ENCODE results near the gene ARL6. TPM values are rescaled to one million over a fixed set of nuclear protein-coding genes. Genes with fewer than 3 reads are reported as not detected.
"Not testable (repeated sequence)": the region's sequence is repeated elsewhere in the genome, so short reads cannot be mapped to it uniquely, and the experiment has no call there.

ARL6 gene
- total RNA-seq, 1 donor from 2014 or later, result 7.3 TPM

GRCh38 chr3:97831140-97831539 lies 66.6 kb downstream of the ARL6 start:
- Histone ChIP-seq H3K9me3 (ENCODE audit: control insufficient read depth in 3 of 3, low read length in 3 of 3) (no peaks in the 10 kb centered on the region), H3K4me1 (ENCODE audit: control insufficient read depth in 3 of 3, insufficient read depth in 3 of 3, low read length in 3 of 3) (peaks cover 3 to 8% (median 5%) of the 10 kb centered on the region in 3 donors), H3K27ac (ENCODE audit: low read depth, low read length) (no peak overlapping the region), H3K27me3 (ENCODE audit: control insufficient read depth in 3 of 3, insufficient read depth in 3 of 3, low read length in 3 of 3) (no peaks in the 10 kb centered on the region), H3K36me3 (ENCODE audit: control insufficient read depth in 3 of 3, insufficient read depth in 3 of 3, low read length in 3 of 3) (no peaks in the 10 kb centered on the region), H3K4me3 (ENCODE audit: low read length in 3 of 3) (no peak overlapping the region), H3K9ac (ENCODE audit: low read depth in 1 of 3, low read length in 3 of 3) (no peak overlapping the region)

- not testable (repeated sequence) for H3K9ac ChIP-seq (ENCODE audit: low read depth in 1 of 3, low read length in 3 of 3); H3K9me3 ChIP-seq (ENCODE audit: control insufficient read depth in 3 of 3, low read length in 3 of 3); H3K4me3 ChIP-seq (ENCODE audit: low read length in 3 of 3); H3K27ac ChIP-seq (ENCODE audit: low read depth, low read length); H3K36me3 ChIP-seq (ENCODE audit: control insufficient read depth in 3 of 3, insufficient read depth in 3 of 3, low read length in 3 of 3); H3K27me3 ChIP-seq (ENCODE audit: control insufficient read depth in 3 of 3, insufficient read depth in 3 of 3, low read length in 3 of 3); H3K4me1 ChIP-seq (ENCODE audit: control insufficient read depth in 3 of 3, insufficient read depth in 3 of 3, low read length in 3 of 3)
Observed at GRCh38 chr3:97833184-97833583, 68.6 kb downstream of the ARL6 start.

GRCh38 chr3:97835761-97836160 lies 71.2 kb downstream of the ARL6 start:
- Histone ChIP-seq H3K27ac (ENCODE audit: low read depth, low read length) (no peak overlapping the region), H3K9ac (ENCODE audit: low read depth in 1 of 3, low read length in 3 of 3) (no peak overlapping the region), H3K36me3 (ENCODE audit: control insufficient read depth in 3 of 3, insufficient read depth in 3 of 3, low read length in 3 of 3) (no peaks in the 10 kb centered on the region), H3K9me3 (ENCODE audit: control insufficient read depth in 3 of 3, low read length in 3 of 3) (no peaks in the 10 kb centered on the region), H3K4me3 (ENCODE audit: low read length in 3 of 3) (no peak overlapping the region), H3K4me1 (ENCODE audit: control insufficient read depth in 3 of 3, insufficient read depth in 3 of 3, low read length in 3 of 3) (peaks cover 0 to 3% (median 0%) of the 10 kb centered on the region in 3 donors), H3K27me3 (ENCODE audit: control insufficient read depth in 3 of 3, insufficient read depth in 3 of 3, low read length in 3 of 3) (no peaks in the 10 kb centered on the region)

- no peak overlapping the region for H3K27ac ChIP-seq (ENCODE audit: low read depth, low read length)
- no peak overlapping the region for H3K9ac ChIP-seq (ENCODE audit: low read depth in 1 of 3, low read length in 3 of 3)
- H3K4me1 ChIP-seq (ENCODE audit: control insufficient read depth in 3 of 3, insufficient read depth in 3 of 3, low read length in 3 of 3), result peaks cover 0 to 3% (median 0%) of the 10 kb centered on the region in 3 donors
- no peaks in the 10 kb centered on the region for H3K9me3 ChIP-seq (ENCODE audit: control insufficient read depth in 3 of 3, low read length in 3 of 3)
- H3K27me3 ChIP-seq (ENCODE audit: control insufficient read depth in 3 of 3, insufficient read depth in 3 of 3, low read length in 3 of 3), result no peaks in the 10 kb centered on the region
- H3K36me3 ChIP-seq (ENCODE audit: control insufficient read depth in 3 of 3, insufficient read depth in 3 of 3, low read length in 3 of 3), result no peaks in the 10 kb centered on the region
- no peak overlapping the region for H3K4me3 ChIP-seq (ENCODE audit: low read length in 3 of 3)
Observed at GRCh38 chr3:97838393-97838792, 73.8 kb downstream of the ARL6 start.

GRCh38 chr3:97839944-97840343 lies 75.4 kb downstream of the ARL6 start:
- peaks cover 0 to 3% (median 0%) of the 10 kb centered on the region in 3 donors for H3K4me1 ChIP-seq (ENCODE audit: control insufficient read depth in 3 of 3, insufficient read depth in 3 of 3, low read length in 3 of 3)
- no peak overlapping the region for H3K4me3 ChIP-seq (ENCODE audit: low read length in 3 of 3)
- H3K9me3 ChIP-seq (ENCODE audit: control insufficient read depth in 3 of 3, low read length in 3 of 3), result no peaks in the 10 kb centered on the region
- H3K27ac ChIP-seq (ENCODE audit: low read depth, low read length), result no peak overlapping the region
- H3K27me3 ChIP-seq (ENCODE audit: control insufficient read depth in 3 of 3, insufficient read depth in 3 of 3, low read length in 3 of 3), result no peaks in the 10 kb centered on the region
- H3K36me3 ChIP-seq (ENCODE audit: control insufficient read depth in 3 of 3, insufficient read depth in 3 of 3, low read length in 3 of 3), result no peaks in the 10 kb centered on the region
- no peak overlapping the region for H3K9ac ChIP-seq (ENCODE audit: low read depth in 1 of 3, low read length in 3 of 3)

GRCh38 chr3:97841304-97841703 lies 76.7 kb downstream of the ARL6 start:
- Histone ChIP-seq H3K27me3 (ENCODE audit: control insufficient read depth in 3 of 3, insufficient read depth in 3 of 3, low read length in 3 of 3) (no peaks in the 10 kb centered on the region), H3K4me1 (ENCODE audit: control insufficient read depth in 3 of 3, insufficient read depth in 3 of 3, low read length in 3 of 3) (peaks cover 0 to 3% (median 0%) of the 10 kb centered on the region in 3 donors), H3K9ac (ENCODE audit: low read depth in 1 of 3, low read length in 3 of 3) (no peak overlapping the region), H3K27ac (ENCODE audit: low read depth, low read length) (no peak overlapping the region), H3K4me3 (ENCODE audit: low read length in 3 of 3) (no peak overlapping the region), H3K9me3 (ENCODE audit: control insufficient read depth in 3 of 3, low read length in 3 of 3) (no peaks in the 10 kb centered on the region), H3K36me3 (ENCODE audit: control insufficient read depth in 3 of 3, insufficient read depth in 3 of 3, low read length in 3 of 3) (peaks cover 0 to 4% (median 0%) of the 10 kb centered on the region in 3 donors)

- H3K4me3 ChIP-seq (ENCODE audit: low read length in 3 of 3), result no peak overlapping the region
- peaks cover 0 to 3% (median 0%) of the 10 kb centered on the region in 3 donors for H3K4me1 ChIP-seq (ENCODE audit: control insufficient read depth in 3 of 3, insufficient read depth in 3 of 3, low read length in 3 of 3)
- no peaks in the 10 kb centered on the region for H3K9me3 ChIP-seq (ENCODE audit: control insufficient read depth in 3 of 3, low read length in 3 of 3)
- peaks cover 0 to 7% (median 0%) of the 10 kb centered on the region in 3 donors for H3K36me3 ChIP-seq (ENCODE audit: control insufficient read depth in 3 of 3, insufficient read depth in 3 of 3, low read length in 3 of 3)
- no peak overlapping the region for H3K9ac ChIP-seq (ENCODE audit: low read depth in 1 of 3, low read length in 3 of 3)
- no peak overlapping the region for H3K27ac ChIP-seq (ENCODE audit: low read depth, low read length)
- no peaks in the 10 kb centered on the region for H3K27me3 ChIP-seq (ENCODE audit: control insufficient read depth in 3 of 3, insufficient read depth in 3 of 3, low read length in 3 of 3)
Observed at GRCh38 chr3:97841956-97842355, 77.4 kb downstream of the ARL6 start.

- no peak overlapping the region for H3K4me3 ChIP-seq (ENCODE audit: low read length in 3 of 3)
- H3K9me3 ChIP-seq (ENCODE audit: control insufficient read depth in 3 of 3, low read length in 3 of 3), result peaks cover 0 to 4% (median 0%) of the 10 kb centered on the region in 3 donors
- no peak overlapping the region for H3K9ac ChIP-seq (ENCODE audit: low read depth in 1 of 3, low read length in 3 of 3)
- H3K36me3 ChIP-seq (ENCODE audit: control insufficient read depth in 3 of 3, insufficient read depth in 3 of 3, low read length in 3 of 3), result peaks cover 0 to 11% (median 0%) of the 10 kb centered on the region in 3 donors
- no peaks in the 10 kb centered on the region for H3K27me3 ChIP-seq (ENCODE audit: control insufficient read depth in 3 of 3, insufficient read depth in 3 of 3, low read length in 3 of 3)
- no peak overlapping the region for H3K27ac ChIP-seq (ENCODE audit: low read depth, low read length)
- peaks cover 0 to 6% (median 0%) of the 10 kb centered on the region in 3 donors for H3K4me1 ChIP-seq (ENCODE audit: control insufficient read depth in 3 of 3, insufficient read depth in 3 of 3, low read length in 3 of 3)
Observed at GRCh38 chr3:97848779-97849178, 84.2 kb downstream of the ARL6 start.

Other genes starting within 250 kb of the ARL6 start
- gene CRYBG3, start 57.3 kb downstream of the ARL6 start, total RNA-seq, result 27.1 TPM
- 37.1 TPM for gene RIOX2, start 207.7 kb downstream of the ARL6 start, total RNA-seq

All from skeletal muscle tissue (tissue), 4 donors.